ENCODE results near the gene KLHL11.

KLHL11 gene, protein sequence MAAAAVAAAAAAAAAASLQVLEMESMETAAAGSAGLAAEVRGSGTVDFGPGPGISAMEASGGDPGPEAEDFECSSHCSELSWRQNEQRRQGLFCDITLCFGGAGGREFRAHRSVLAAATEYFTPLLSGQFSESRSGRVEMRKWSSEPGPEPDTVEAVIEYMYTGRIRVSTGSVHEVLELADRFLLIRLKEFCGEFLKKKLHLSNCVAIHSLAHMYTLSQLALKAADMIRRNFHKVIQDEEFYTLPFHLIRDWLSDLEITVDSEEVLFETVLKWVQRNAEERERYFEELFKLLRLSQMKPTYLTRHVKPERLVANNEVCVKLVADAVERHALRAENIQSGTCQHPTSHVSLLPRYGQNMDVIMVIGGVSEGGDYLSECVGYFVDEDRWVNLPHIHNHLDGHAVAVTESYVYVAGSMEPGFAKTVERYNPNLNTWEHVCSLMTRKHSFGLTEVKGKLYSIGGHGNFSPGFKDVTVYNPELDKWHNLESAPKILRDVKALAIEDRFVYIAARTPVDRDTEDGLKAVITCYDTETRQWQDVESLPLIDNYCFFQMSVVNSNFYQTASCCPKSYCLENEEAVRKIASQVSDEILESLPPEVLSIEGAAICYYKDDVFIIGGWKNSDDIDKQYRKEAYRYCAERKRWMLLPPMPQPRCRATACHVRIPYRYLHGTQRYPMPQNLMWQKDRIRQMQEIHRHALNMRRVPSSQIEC

DNA sequence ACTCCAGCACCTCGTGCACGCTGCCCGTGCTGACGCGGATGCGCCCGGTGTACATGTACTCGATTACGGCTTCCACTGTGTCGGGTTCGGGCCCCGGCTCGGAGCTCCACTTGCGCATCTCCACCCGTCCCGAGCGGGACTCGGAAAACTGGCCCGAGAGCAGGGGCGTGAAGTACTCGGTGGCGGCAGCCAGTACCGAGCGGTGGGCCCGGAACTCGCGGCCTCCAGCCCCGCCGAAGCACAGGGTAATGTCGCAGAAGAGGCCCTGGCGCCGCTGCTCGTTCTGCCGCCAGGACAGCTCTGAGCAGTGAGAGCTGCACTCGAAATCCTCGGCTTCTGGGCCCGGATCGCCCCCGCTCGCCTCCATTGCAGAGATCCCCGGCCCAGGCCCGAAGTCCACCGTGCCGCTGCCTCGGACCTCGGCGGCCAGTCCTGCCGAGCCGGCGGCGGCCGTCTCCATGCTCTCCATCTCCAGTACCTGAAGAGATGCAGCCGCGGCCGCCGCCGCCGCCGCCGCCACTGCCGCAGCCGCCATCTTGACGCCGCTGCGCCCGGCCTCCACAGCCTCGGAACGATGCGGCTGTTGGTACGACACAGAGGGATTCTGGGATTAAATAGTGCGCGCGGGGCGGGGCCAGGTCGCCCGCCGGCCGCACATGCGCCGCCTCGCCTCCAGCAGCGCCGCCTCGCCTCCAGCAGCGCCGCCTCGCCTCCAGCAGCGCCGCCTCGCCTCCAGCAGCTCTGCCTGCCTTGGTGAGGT lies at the start of gene KLHL11:
Gene KLHL11, minus strand, starts transcription at position 588 of the 760 bp plus-strand sequence. Its CDS starts 53 bp downstream, at position 535.
- DNase-seq, result peak; percentile 87

DNA sequence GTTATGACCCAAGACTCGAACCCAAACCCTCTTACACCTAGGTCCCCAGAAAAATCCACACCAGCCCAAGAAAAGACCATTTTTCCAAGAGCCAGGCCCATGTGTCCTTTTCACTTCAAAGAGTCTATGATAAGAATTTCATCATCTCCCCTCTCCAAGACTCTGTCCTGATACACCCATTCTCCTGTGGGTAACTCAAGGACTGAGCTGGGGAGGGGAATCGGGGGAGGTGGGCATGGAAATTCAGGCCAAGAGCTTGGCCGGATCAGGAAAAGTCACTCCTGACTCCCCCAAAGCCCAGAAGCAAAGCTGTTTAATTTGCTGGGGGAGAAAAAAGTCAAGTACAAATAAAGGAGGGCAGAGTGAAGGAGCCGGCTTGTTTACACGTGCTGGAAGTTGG lies 49.8 kb upstream of the KLHL11 start:
- no peak for DNase-seq

DNA sequence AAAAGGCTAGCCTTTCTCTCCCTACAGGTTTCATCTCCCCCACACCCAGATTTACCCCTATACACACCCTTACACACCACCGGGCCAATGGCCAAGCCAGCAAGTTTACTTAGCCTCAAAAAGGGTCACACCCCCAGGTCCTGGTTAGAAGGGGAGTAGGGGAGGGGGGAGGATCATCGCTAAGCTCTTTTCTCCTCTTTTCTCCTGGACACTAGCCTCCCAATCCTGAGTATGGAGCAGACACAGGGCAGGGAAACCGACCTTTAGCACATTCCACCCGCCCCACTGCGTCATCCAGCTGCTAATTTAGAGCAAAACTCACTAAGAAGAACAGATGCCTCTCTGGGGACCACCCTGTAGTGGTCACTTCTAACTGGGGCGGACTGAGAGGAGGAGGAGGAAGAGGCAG lies 49.1 kb upstream of the KLHL11 start:
- DNase-seq, result no peak

DNA sequence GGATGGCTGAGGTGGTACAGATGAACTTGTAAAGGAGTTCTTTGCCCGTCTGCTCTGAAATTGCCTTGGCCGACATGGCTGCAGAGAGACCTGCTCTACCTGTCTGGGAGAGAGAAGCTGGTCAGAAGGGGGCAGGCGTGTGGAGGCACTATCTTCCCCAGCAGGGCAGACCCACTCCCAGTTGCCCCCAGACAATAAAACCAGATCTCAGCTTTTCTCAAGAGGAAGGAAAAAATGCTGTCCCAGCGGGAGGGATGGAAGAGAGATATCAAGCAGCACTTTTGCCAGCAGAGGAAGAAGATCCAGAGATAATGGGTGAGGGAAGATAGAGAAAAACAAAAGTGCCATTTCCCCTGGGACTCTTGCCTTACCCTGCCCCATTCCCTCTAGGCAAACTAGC lies 48.6 kb upstream of the KLHL11 start:
- no peak for DNase-seq

GRCh38 chr17:41912925-41913324 lies 47.7 kb upstream of the KLHL11 start:
- DNase-seq, result no peak

GRCh38 chr17:41910701-41911391 lies 45.6 kb upstream of the KLHL11 start:
- no peak for DNase-seq

- DNase-seq, result no peak
Observed at GRCh38 chr17:41909088-41909487, 43.9 kb upstream of the KLHL11 start.

GRCh38 chr17:41907633-41908539 lies 42.7 kb upstream of the KLHL11 start:
- DNase-seq, result no peak

GRCh38 chr17:41907185-41907556 lies 41.9 kb upstream of the KLHL11 start:
- DNase-seq, result no peak

DNA sequence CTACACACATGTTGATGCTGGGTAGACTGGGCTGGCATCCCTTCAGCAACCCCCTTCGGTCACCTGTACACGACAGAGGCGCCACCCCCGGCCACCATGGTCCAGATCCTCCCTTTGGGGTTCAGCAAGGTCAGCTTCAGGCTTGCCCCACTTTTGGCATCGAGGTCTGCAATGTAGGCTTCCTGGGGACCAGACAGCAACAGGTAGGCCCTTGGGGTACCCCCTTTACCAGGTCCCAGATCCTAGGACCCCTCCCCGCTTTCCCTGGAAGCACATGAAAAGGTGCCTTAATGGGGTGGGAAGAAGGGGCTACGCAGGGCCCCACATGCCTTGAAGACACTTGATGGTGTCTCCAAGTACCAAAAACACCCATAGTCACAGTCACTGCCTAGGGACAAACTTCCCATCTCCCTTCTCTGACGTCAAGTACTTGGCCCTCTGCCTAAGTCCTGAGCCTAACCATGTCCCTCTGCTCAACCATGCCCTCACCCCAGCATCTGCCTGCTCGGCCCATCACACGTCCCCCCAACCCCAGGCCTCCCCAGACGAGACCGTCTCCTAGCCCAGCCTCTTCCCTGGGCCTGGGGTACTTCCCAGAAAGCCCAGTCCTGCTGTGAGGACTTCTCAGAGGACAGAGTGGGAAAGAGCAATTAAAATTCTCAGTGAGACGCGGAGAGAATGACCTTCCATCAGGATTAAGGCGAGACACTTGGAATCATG lies 41.4 kb upstream of the KLHL11 start:
- no peak for DNase-seq

- DNase-seq, result no peak
Observed at GRCh38 chr17:41905172-41905571, 39.9 kb upstream of the KLHL11 start.

- DNase-seq, result no peak
Observed at GRCh38 chr17:41904242-41904841, 39.1 kb upstream of the KLHL11 start.

DNA sequence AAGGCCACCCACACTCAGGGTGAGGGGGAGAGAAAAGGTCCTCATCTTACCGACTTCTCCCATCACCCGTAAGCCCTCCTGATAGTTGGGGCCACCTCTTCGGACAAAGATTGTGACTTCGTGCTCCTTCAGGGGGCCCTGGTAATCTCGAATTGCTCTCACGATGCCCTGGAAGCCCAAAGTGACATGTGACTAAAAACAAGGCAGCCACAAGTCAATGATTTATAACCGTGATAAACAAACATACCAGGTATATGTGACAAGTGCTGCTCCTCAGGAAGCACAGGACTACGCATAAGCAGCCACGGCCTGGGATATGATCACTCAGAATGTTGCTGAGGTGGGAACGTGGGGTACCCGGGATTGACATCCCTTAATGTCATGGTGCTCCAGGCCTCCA lies 36.4 kb upstream of the KLHL11 start:
- no peak for DNase-seq

- DNase-seq, result no peak
Observed at GRCh38 chr17:41896726-41897125, 31.5 kb upstream of the KLHL11 start.

GRCh38 chr17:41895617-41896016 lies 30.4 kb upstream of the KLHL11 start:
- DNase-seq, result no peak

DNA sequence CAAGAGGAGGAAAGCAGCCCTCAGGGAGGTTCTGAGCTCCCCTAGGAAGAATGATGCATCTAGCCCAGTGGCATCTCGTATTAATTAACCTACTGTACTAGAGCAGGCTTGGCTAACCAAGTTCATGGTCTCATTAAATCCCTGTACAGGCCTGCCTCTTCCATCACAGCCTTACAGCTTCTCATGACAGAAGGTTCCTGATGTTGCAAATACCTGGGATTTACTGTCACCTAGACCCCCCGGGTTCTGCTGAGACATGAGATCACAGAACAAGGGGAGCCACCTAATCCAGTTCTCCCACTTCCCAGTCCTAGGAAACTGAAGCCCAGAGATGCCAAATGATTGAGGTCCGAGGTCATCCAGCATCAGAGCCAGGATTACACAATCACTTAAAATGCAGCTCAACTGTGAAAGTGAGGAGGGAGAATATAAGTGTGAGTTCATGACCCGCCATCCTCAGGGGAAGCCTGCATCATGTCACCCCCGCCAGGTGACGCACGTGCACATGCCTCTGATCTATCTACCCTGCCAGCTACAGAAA lies 29.6 kb upstream of the KLHL11 start:
- DNase-seq, result no peak

GRCh38 chr17:41893384-41893783 lies 28.2 kb upstream of the KLHL11 start:
- DNase-seq, result no peak

- DNase-seq, result no peak
Observed at GRCh38 chr17:41892021-41892376, 26.8 kb upstream of the KLHL11 start.

GRCh38 chr17:41891135-41892020 lies 26.2 kb upstream of the KLHL11 start:
- DNase-seq, result no peak
